ENCODE data around the gene SLBP. TPM values are rescaled to one million over a fixed set of nuclear protein-coding genes. Genes with fewer than 3 reads are reported as not detected.

The SLBP gene
- total and polyA plus RNA-seq, 2 donors from 2014 or later, result 30.7 to 42.8 TPM

DNA sequence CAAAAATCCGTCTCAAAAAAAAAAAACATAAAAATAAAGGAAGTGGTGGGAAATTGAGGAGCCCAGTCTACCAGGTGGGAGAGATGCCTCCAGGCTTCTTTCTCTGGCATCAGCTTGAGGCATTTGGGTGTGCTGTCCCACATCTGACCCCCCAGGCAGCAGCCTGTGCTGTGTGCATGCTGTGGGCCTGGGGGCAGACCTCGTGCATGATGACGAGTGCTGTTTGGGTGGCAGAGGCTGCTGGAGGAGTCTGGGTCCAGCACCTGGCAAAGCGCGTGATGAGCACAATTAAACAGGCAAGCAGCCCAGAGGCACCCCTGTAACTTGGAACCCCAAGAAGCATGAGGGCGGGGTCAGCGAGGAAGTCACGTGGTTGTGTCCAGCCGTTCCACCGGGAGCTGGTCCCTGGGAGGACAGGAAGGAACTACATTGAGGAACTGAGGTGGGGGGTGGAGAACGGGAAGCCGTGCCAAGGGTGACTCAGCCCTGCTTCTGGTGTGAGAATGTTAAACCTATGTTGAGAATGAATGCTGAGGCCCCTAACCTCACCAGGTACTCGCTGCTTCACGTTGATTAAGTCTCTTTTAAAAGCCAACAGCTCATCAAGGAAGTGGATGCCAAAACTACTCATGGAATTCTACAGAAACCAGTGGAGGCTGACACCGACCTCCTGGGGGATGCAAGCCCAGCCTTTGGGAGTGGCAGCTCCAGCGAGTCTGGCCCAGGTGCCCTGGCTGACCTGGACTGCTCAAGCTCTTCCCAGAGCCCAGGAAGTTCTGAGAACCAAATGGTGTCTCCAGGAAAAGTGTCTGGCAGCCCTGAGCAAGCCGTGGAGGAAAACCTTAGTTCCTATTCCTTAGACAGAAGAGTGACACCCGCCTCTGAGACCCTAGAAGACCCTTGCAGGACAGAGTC is 15.3 kb upstream of the SLBP start:
- Histone ChIP-seq H3K4me3 (ENCODE audit: low read length in 3 of 3) (peak overlapping the region in 1 of 3 donors; percentile 21), H3K27ac (ENCODE audit: low read depth in 2 of 2, low read length in 2 of 2) (peak overlapping the region; percentile 1 to 63), H3K27me3 (ENCODE audit: control insufficient read depth, insufficient read depth, low read length) (no peaks in the 10 kb centered on the region), H3K9me3 (ENCODE audit: control insufficient read depth in 2 of 3, insufficient read depth in 1 of 3, low read length in 3 of 3) (no peaks in the 10 kb centered on the region), H3K36me3 (ENCODE audit: control insufficient read depth in 2 of 3, insufficient read depth in 3 of 3, low read length in 3 of 3) (peaks cover 0 to 3% (median 0%) of the 10 kb centered on the region in 3 donors), H3K9ac (ENCODE audit: low read length in 3 of 3) (no peak overlapping the region), H3K4me1 (ENCODE audit: control insufficient read depth in 2 of 3, insufficient read depth in 2 of 3, low read depth in 1 of 3, low read length in 3 of 3) (peaks cover 0 to 3% (median 0%) of the 10 kb centered on the region in 3 donors)
- intact Hi-C loops (cut with DNase I), result no loop called here
- DNase-seq (peak in 1 of 5 donors; percentile 88), FAIRE-seq (no peak)
- TF ChIP-seq, protein P1, sequence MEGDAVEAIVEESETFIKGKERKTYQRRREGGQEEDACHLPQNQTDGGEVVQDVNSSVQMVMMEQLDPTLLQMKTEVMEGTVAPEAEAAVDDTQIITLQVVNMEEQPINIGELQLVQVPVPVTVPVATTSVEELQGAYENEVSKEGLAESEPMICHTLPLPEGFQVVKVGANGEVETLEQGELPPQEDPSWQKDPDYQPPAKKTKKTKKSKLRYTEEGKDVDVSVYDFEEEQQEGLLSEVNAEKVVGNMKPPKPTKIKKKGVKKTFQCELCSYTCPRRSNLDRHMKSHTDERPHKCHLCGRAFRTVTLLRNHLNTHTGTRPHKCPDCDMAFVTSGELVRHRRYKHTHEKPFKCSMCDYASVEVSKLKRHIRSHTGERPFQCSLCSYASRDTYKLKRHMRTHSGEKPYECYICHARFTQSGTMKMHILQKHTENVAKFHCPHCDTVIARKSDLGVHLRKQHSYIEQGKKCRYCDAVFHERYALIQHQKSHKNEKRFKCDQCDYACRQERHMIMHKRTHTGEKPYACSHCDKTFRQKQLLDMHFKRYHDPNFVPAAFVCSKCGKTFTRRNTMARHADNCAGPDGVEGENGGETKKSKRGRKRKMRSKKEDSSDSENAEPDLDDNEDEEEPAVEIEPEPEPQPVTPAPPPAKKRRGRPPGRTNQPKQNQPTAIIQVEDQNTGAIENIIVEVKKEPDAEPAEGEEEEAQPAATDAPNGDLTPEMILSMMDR (IDR thresholded peaks at IDR 0.05; ENCODE audit: borderline replicate concordance, extremely low read depth, insufficient read depth), result no peak

DNA sequence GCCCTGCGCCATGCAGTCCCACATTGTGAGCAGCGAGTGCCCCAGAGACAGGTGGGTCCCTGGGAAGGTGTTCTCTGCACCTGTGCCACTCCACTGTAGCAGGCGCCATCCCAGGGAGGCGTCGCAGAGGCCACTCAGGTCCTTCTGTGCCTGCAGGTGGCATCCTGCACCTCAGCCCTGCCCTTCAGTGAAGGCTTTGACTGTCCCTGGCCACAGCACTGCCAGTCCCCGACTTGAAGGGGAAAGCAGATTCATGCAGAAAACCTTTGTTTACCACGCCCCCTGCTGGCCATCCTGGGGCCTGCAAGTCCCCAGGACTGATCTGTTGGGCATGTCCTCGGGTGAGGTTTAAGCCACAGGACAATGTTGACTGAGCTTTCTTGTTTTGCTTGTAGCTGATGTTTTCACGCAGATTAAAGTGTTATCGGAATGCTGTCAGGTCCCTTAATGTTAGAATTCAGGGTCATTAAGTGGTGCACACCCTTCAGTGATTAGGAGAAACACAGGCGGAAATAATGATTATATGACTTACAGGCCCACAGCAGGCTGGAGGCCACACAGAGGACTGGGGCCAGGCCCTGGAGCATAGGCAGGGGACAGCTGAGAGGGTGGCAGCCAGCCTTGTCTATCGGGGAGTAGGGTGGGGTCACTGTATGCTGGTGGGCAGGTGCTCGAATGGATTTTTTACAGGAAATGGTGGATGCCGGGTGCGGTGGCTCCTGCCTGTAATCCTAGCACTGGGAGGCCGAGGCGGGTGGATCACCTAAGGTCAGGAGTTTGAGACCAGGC is 14.2 kb upstream of the SLBP start:
- DNase-seq (peak; percentile 90 to 95 (median 93)), FAIRE-seq (peak; percentile 62)
- Histone ChIP-seq H3K4me1 (ENCODE audit: control insufficient read depth in 2 of 3, insufficient read depth in 2 of 3, low read depth in 1 of 3, low read length in 3 of 3) (peaks cover 0 to 9% (median 0%) of the 10 kb centered on the region in 3 donors), H3K27me3 (ENCODE audit: control insufficient read depth, insufficient read depth, low read length) (no peaks in the 10 kb centered on the region), H3K4me3 (ENCODE audit: low read length in 3 of 3) (no peak overlapping the region), H3K36me3 (ENCODE audit: control insufficient read depth in 2 of 3, insufficient read depth in 3 of 3, low read length in 3 of 3) (peaks cover 0 to 1% (median 0%) of the 10 kb centered on the region in 3 donors), H3K9me3 (ENCODE audit: control insufficient read depth in 2 of 3, insufficient read depth in 1 of 3, low read length in 3 of 3) (no peaks in the 10 kb centered on the region), H3K27ac (ENCODE audit: low read depth in 2 of 2, low read length in 2 of 2) (no peak overlapping the region), H3K9ac (ENCODE audit: low read length in 3 of 3) (no peak overlapping the region)
- TF ChIP-seq, protein P1 (IDR thresholded peaks at IDR 0.05; ENCODE audit: borderline replicate concordance, extremely low read depth, insufficient read depth), result peak; percentile 94
- intact Hi-C loops (cut with DNase I), result no loop called here

DNA sequence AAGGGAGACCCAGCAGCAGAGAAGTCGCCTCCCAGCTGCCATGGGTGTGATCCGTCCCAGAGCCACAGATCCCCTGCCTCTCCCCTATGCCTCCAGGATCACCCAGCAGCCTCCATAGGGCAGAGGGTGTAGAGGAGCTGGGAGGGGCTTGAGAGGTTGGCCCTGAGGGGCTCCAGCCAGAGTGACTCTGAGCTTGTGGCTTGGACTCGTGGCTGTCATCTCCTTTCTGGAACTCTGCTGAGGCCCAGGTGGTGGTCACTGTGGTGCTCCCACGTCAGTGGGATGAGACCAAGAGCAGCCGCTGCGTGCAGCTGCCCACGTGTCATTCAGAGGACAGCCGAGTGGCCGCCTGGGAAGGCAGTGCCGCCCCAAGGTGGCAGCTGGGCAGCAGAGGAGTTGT is 13.4 kb upstream of the SLBP start:
- Histone ChIP-seq H3K4me1 (ENCODE audit: control insufficient read depth in 2 of 3, insufficient read depth in 2 of 3, low read depth in 1 of 3, low read length in 3 of 3) (peaks cover 0 to 9% (median 0%) of the 10 kb centered on the region in 3 donors), H3K27me3 (ENCODE audit: control insufficient read depth, insufficient read depth, low read length) (no peaks in the 10 kb centered on the region), H3K4me3 (ENCODE audit: low read length in 3 of 3) (no peak overlapping the region), H3K36me3 (ENCODE audit: control insufficient read depth in 2 of 3, insufficient read depth in 3 of 3, low read length in 3 of 3) (no peaks in the 10 kb centered on the region), H3K9me3 (ENCODE audit: control insufficient read depth in 2 of 3, insufficient read depth in 1 of 3, low read length in 3 of 3) (no peaks in the 10 kb centered on the region), H3K27ac (ENCODE audit: low read depth in 2 of 2, low read length in 2 of 2) (no peak overlapping the region), H3K9ac (ENCODE audit: low read length in 3 of 3) (no peak overlapping the region)
- intact Hi-C loops (cut with DNase I), result no loop called here
- TF ChIP-seq, protein P1 (IDR thresholded peaks at IDR 0.05; ENCODE audit: borderline replicate concordance, extremely low read depth, insufficient read depth), result no peak
- FAIRE-seq (no peak), DNase-seq (peak in 1 of 5 donors; percentile 67)

Data from kidney (tissue), 14 donors.